Natural killer cell (primary cell): ENCODE measurements around the gene SLC4A4. TPM values are rescaled to one million over a fixed set of nuclear protein-coding genes. Genes with fewer than 3 reads are reported as not detected.

Source experiments
- ATAC-seq, 3 donors: fragments of 150-1000 bp in 2 of 3; fragments of 200-7000 bp in 1 of 3; cut with Tn5 transposase; 1 replicate in 1 of 3; 2 replicates in 2 of 3; pipeline ENCODE4 v1.10.0; 2021; ENCODE audit warnings: mild to moderate bottlenecking in 2 of 3, moderate library complexity in 2 of 3
- DNase-seq, 2 donors: peaks; one replicate each; pipeline versions ENCODE4 v3.0.0 to v3.0.0-alpha.2; 2013 to 2021; ENCODE audit warnings: mixed read lengths in 1 of 2
- H3K27ac ChIP-seq: one replicate; pipeline ENCODE4 v1.5.1; 2013; ENCODE audit warnings: mild to moderate bottlenecking, low read length
- H3K27me3 ChIP-seq: one replicate; pipeline ENCODE4 v1.6.1; 2013; ENCODE audit warnings: low read length; ENCODE audit not compliant: control insufficient read depth, insufficient read depth
- H3K36me3 ChIP-seq: one replicate; pipeline ENCODE4 v1.6.1; 2013; ENCODE audit warnings: low read length; ENCODE audit not compliant: control insufficient read depth, insufficient read depth
- H3K4me1 ChIP-seq: one replicate; pipeline ENCODE4 v1.6.1; 2013; ENCODE audit warnings: low read length; ENCODE audit not compliant: control insufficient read depth, insufficient read depth
- H3K4me3 ChIP-seq: one replicate; pipeline ENCODE4 v1.5.1; 2013; ENCODE audit warnings: low read length
- H3K9me3 ChIP-seq: one replicate; pipeline ENCODE4 v1.6.1; 2013; ENCODE audit warnings: low read length; ENCODE audit not compliant: control insufficient read depth, insufficient read depth
- H3K27ac Mint-ChIP-seq, 2 donors: one replicate each; pipeline ENCODE4 v1.8.0; 2022; ENCODE audit warnings: mild to moderate bottlenecking in 2 of 2, mixed read lengths in 2 of 2, moderate library complexity in 1 of 2
- H3K27me3 Mint-ChIP-seq, 2 donors: one replicate each; pipeline ENCODE4 v1.8.0; 2022; ENCODE audit warnings: low read depth in 2 of 2, mixed read lengths in 2 of 2
- H3K36me3 Mint-ChIP-seq: one replicate; pipeline ENCODE4 v1.8.0; 2022; ENCODE audit warnings: mixed read lengths
- H3K4me1 Mint-ChIP-seq, 2 donors: one replicate each; pipeline ENCODE4 v1.8.0; 2022; ENCODE audit warnings: mixed read lengths in 2 of 2
- H3K4me3 Mint-ChIP-seq: one replicate; pipeline ENCODE4 v1.8.0; 2022; ENCODE audit warnings: mild to moderate bottlenecking, moderate library complexity, mixed read lengths
- H3K9me3 Mint-ChIP-seq, 2 donors: one replicate each; pipeline ENCODE4 v1.8.0; 2022; ENCODE audit warnings: mixed read lengths in 2 of 2
- WGBS: methylation state at CpG from one replicate; pipeline ENCODE4 v1.1.7; 2013; ENCODE audit warnings: missing lambda C conversion rate; ENCODE audit not compliant: insufficient coverage; 5-methylcytosine and 5-hydroxymethylcytosine counted together
- intact Hi-C: fragments of 100-400 bp; cut with micrococcal nuclease; formaldehyde crosslinking; loops from one replicate; pipeline ENCODE4 v1.14.2; 2022
- total RNA-seq, 4 donors: library from RNA; stranded (reverse); fragments of 120-200 nt in 1 of 4; gene quantifications; one replicate each; pipeline versions ENCODE4 v1.2.3 to v1.2.4, GENCODE V29; 2013 to 2022
- TF ChIP-seq, protein P1 (sequence below): fragments of 200-600 bp; IDR thresholded peaks from one replicate; pipeline ENCODE4 v1.8.0; 2022; ENCODE audit warnings: antibody characterized with exemption

The SLC4A4 gene
- total RNA-seq, 3 donors from 2014 or later (not counting 1 experiment from before 2014, with no cell fraction given): 17.9 to 20.4 (median 19.1) TPM

DNA sequence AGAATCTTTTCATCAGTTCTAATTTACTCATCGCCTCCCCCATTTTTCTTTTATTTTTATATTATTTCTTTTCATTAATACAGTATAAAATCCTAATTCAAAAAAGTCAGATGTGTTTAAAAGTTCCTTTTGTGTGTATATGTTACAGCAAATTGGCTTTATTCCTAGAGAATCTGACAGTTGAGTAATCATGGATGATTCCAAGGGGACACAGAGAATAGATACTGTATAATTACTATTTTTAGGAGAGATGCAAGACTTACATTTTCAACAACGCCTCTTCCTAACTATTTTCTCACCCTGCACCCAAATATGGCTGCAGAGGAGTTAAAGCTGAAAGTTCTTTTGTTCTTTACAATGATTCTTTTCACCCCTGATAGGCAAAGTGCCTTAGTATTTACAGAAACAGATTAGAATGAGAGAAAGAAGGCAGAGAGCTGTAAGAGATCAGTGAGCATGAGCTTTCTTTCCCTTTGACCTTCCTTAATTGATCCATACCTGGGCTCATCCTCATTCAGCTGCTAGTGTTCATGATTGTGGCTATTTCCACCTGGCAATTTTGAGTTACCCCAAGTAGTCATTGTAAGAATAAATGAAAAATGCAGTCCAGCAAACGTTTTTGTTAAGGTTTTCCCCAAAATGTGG is 210.8 kb downstream of the SLC4A4 start:
- Mint-ChIP-seq H3K27me3 (no peaks in the 10 kb centered on the region), H3K4me1 (no peaks in the 10 kb centered on the region), H3K36me3 (no peaks in the 10 kb centered on the region), H3K4me3 (no peak overlapping the region), H3K27ac (no peak overlapping the region), H3K9me3 (no peaks in the 10 kb centered on the region)
- Histone ChIP-seq H3K4me1 (no peaks in the 10 kb centered on the region), H3K36me3 (no peaks in the 10 kb centered on the region), H3K27ac (no peak overlapping the region), H3K9me3 (no peaks in the 10 kb centered on the region), H3K4me3 (no peak overlapping the region), H3K27me3 (no peaks in the 10 kb centered on the region)
- DNase-seq: no peak
- no peak for ATAC-seq
- WGBS: 40% methylated on average over 1 of the region's 3 CpGs
- intact Hi-C loops: loop anchor here (5.0 kb wide), 1 partner anchor 497 kb away; no protein-coding TSS in a partner anchor
- TF ChIP-seq, protein P1, sequence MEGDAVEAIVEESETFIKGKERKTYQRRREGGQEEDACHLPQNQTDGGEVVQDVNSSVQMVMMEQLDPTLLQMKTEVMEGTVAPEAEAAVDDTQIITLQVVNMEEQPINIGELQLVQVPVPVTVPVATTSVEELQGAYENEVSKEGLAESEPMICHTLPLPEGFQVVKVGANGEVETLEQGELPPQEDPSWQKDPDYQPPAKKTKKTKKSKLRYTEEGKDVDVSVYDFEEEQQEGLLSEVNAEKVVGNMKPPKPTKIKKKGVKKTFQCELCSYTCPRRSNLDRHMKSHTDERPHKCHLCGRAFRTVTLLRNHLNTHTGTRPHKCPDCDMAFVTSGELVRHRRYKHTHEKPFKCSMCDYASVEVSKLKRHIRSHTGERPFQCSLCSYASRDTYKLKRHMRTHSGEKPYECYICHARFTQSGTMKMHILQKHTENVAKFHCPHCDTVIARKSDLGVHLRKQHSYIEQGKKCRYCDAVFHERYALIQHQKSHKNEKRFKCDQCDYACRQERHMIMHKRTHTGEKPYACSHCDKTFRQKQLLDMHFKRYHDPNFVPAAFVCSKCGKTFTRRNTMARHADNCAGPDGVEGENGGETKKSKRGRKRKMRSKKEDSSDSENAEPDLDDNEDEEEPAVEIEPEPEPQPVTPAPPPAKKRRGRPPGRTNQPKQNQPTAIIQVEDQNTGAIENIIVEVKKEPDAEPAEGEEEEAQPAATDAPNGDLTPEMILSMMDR: no peak

DNA sequence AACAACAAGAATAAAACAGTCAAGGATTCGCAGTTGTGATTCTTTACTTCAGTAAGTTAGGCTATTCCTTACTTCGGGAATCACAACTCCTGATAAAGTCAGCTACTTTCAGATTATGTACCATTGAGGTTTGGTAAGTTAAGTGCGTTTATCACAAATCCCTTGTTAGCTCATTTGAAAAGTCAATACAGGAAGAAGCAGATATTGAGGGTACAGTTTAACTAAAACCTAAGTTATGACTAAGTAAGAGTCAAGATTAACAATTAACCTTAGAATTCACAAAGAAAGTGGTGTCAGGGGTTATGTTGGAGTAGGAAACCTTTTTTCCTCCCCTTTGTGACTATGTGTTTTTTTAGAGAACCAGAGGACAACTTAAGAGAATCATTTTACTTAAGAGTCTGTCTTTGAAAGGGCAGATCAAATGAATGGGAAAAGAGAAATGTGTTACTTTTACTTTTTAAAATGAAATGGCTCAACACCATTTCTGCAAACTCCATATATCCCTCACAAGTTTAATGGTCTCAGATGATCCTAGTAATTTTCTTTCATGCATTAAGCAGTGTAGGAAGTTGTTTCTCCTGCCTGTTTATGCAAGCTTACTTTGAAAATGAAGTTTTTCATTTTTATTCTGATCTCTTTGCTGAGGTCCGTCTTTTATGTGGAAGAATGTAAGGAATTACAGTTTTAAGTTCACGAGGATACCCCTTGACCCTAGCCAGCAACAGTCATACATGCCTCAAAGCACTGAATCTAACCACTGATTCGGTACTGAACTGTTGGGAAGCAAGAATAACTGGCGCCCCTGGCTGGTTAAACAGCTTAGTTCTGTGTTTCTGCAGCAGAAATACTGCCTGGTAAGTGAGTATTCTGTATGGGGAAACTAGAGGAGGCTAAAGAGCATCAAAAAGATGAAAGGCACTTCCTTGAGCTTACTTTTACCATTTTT is 211.7 kb downstream of the SLC4A4 start:
- 65% methylated on average over 4 of the region's 7 CpGs for whole genome bisulfite sequencing
- DNase-seq: no peak
- no peaks in the 10 kb centered on the region for H3K9me3 ChIP-seq
- Mint-ChIP-seq H3K27me3 (no peaks in the 10 kb centered on the region), H3K36me3 (no peaks in the 10 kb centered on the region), H3K4me1 (no peaks in the 10 kb centered on the region), H3K4me3 (no peak overlapping the region), H3K9me3 (no peaks in the 10 kb centered on the region), H3K27ac (no peak overlapping the region)
- H3K27ac ChIP-seq: no peak overlapping the region
- no peaks in the 10 kb centered on the region for H3K36me3 ChIP-seq
- H3K4me3 ChIP-seq: no peak overlapping the region
- intact Hi-C loops: loop anchor here (5.0 kb wide), 1 partner anchor 498 kb away; no protein-coding TSS in a partner anchor
- H3K27me3 ChIP-seq: no peaks in the 10 kb centered on the region
- no peak for ATAC-seq
- TF ChIP-seq, protein P1: no peak
- H3K4me1 ChIP-seq: no peaks in the 10 kb centered on the region

DNA sequence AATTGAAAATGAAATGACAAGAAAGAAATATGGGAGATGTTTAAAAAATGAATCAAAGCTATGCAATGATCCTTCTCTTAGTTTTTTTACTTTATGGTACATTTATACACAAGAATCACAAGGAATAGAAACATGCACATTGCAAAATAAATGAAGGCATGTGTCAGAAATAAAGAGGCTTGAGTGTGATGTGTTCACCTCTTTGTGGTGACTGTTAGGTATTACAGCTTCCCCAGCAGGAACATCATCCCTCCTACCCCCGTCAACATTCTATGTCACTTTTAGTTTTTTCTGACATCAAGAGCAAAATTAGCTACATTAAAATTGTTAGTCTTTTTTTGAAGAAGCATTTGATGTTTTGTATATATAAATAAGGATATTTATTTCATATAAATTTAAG is 214.8 kb downstream of the SLC4A4 start:
- no peaks in the 10 kb centered on the region for H3K9me3 ChIP-seq
- WGBS: no CpG with 5 or more reads among the region's 1 CpG
- intact Hi-C loops: loop anchor here (1.0 to 5.0 kb wide), 2 partner anchors 369 to 501 kb away; no protein-coding TSS in a partner anchor
- DNase-seq: peak in 1 of 2 donors; percentile 17
- Mint-ChIP-seq H3K4me1 (no peaks in the 10 kb centered on the region), H3K4me3 (no peak overlapping the region), H3K36me3 (peaks cover 9% of the 10 kb centered on the region), H3K27ac (no peak overlapping the region), H3K9me3 (no peaks in the 10 kb centered on the region), H3K27me3 (no peaks in the 10 kb centered on the region)
- no peaks in the 10 kb centered on the region for H3K4me1 ChIP-seq
- H3K36me3 ChIP-seq: peaks cover 4% of the 10 kb centered on the region
- no peaks in the 10 kb centered on the region for H3K27me3 ChIP-seq
- no peak overlapping the region for H3K27ac ChIP-seq
- peak in 2 of 3 donors; percentile 74 to 78 for ATAC-seq
- TF ChIP-seq, protein P1: peak; percentile 25
- H3K4me3 ChIP-seq: no peak overlapping the region
